ENCODE measurements around the gene U2SURP.

DNA sequence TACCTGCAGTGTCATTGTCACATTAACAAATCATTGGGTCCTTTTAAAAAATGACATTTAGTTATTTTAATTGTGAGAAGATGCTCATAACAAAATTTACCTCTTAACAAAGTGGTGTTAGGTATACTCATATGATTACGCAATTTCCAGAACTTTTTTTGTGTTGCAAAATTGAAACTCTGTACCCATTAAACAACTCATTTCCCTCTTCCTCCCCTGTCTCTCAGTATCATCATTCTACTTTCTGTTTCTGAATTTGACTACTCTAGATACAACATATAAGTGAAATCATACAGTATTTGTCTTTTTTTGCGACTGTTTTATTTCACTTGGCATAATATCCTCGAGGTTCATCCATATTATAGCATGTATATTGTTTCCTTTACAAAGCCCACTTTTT lies 59.5 kb downstream of the U2SURP start:
- TF ChIP-seq POLR2AphosphoS5 (IDR thresholded peaks at IDR 0.05; ENCODE audit: low read depth, low read length) (no peak), EZH2 (IDR thresholded peaks at IDR 0.05) (no peak), POLR2A (IDR thresholded peaks at IDR 0.05; ENCODE audit: borderline replicate concordance, extremely low read depth, insufficient read depth, insufficient read length) (no peak), SIN3A (IDR thresholded peaks at IDR 0.05; ENCODE audit: low read depth) (no peak)
- TF ChIP-seq, protein P1, sequence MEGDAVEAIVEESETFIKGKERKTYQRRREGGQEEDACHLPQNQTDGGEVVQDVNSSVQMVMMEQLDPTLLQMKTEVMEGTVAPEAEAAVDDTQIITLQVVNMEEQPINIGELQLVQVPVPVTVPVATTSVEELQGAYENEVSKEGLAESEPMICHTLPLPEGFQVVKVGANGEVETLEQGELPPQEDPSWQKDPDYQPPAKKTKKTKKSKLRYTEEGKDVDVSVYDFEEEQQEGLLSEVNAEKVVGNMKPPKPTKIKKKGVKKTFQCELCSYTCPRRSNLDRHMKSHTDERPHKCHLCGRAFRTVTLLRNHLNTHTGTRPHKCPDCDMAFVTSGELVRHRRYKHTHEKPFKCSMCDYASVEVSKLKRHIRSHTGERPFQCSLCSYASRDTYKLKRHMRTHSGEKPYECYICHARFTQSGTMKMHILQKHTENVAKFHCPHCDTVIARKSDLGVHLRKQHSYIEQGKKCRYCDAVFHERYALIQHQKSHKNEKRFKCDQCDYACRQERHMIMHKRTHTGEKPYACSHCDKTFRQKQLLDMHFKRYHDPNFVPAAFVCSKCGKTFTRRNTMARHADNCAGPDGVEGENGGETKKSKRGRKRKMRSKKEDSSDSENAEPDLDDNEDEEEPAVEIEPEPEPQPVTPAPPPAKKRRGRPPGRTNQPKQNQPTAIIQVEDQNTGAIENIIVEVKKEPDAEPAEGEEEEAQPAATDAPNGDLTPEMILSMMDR (IDR thresholded peaks at IDR 0.05 in 2 of 3, conservative IDR thresholded peaks at IDR 0.05 in 1 of 3; ENCODE audit: borderline replicate concordance in 1 of 3, insufficient read depth in 1 of 3, low read depth in 2 of 3, low read length in 2 of 3), result no peak

Data from HCT116 (cell line).